ENCODE data around the gene RNLS.

DNA sequence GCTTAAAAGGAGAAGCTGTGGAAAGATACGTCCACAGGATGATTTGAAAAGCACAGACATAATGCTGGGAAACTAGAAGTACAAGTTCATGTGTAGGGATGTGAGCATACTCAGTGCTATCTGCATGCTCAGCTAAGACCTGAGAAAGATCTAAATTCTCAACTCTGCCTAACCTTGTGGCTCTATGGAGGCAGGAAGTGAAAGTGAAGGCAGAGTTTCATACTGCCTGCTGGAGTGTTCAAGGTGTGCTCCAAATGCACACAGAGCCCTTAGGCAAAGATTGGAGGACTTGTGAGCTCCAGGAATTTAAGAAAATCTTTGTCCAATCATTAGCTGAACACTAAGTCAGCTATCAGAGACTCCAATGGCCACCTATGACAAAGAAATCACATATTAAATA is 190.9 kb downstream of the RNLS start:
- TF ChIP-seq, protein P1, sequence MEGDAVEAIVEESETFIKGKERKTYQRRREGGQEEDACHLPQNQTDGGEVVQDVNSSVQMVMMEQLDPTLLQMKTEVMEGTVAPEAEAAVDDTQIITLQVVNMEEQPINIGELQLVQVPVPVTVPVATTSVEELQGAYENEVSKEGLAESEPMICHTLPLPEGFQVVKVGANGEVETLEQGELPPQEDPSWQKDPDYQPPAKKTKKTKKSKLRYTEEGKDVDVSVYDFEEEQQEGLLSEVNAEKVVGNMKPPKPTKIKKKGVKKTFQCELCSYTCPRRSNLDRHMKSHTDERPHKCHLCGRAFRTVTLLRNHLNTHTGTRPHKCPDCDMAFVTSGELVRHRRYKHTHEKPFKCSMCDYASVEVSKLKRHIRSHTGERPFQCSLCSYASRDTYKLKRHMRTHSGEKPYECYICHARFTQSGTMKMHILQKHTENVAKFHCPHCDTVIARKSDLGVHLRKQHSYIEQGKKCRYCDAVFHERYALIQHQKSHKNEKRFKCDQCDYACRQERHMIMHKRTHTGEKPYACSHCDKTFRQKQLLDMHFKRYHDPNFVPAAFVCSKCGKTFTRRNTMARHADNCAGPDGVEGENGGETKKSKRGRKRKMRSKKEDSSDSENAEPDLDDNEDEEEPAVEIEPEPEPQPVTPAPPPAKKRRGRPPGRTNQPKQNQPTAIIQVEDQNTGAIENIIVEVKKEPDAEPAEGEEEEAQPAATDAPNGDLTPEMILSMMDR (IDR thresholded peaks at IDR 0.05) = no peak
- TF ChIP-seq POLR2A (IDR thresholded peaks at IDR 0.05) = no peak

Measured in testis (tissue), 2 donors.